ENCODE results near the gene POU6F2.

GRCh38 chr7:39383136-39383535 lies 405.4 kb downstream of the POU6F2 start:
- TF ChIP-seq, protein P1, sequence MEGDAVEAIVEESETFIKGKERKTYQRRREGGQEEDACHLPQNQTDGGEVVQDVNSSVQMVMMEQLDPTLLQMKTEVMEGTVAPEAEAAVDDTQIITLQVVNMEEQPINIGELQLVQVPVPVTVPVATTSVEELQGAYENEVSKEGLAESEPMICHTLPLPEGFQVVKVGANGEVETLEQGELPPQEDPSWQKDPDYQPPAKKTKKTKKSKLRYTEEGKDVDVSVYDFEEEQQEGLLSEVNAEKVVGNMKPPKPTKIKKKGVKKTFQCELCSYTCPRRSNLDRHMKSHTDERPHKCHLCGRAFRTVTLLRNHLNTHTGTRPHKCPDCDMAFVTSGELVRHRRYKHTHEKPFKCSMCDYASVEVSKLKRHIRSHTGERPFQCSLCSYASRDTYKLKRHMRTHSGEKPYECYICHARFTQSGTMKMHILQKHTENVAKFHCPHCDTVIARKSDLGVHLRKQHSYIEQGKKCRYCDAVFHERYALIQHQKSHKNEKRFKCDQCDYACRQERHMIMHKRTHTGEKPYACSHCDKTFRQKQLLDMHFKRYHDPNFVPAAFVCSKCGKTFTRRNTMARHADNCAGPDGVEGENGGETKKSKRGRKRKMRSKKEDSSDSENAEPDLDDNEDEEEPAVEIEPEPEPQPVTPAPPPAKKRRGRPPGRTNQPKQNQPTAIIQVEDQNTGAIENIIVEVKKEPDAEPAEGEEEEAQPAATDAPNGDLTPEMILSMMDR (IDR thresholded peaks at IDR 0.05): no peak
- TF ChIP-seq POLR2A (IDR thresholded peaks at IDR 0.05): no peak

All from right lobe of liver (tissue), 4 donors.